Hepatocyte (in vitro differentiated cells): ENCODE measurements around the gene JARID2. TPM values are rescaled to one million over a fixed set of nuclear protein-coding genes. Genes with fewer than 3 reads are reported as not detected.

Experiments
- DNase-seq: peaks from one replicate; pipeline ENCODE4 v3.0.0-alpha.2; 2016; ENCODE audit warnings: low spot score
- H2AFZ ChIP-seq: fragments of 200-600 bp; sonication (generic); 2 replicates; pipeline ENCODE4 v1.6.0; 2016; ENCODE audit warnings: antibody characterized with exemption, mild to moderate bottlenecking
- H3K27ac ChIP-seq: fragments of 200-600 bp; sonication (generic); 2 replicates; pipeline ENCODE4 v1.5.1; 2016; ENCODE audit warnings: mild to moderate bottlenecking
- H3K27me3 ChIP-seq: fragments of 200-600 bp; sonication (generic); 2 replicates; pipeline ENCODE4 v1.6.1; 2016
- H3K36me3 ChIP-seq: fragments of 200-600 bp; sonication (generic); replicated peaks from 2 replicates; pipeline ENCODE4 v1.5.1; 2016; ENCODE audit warnings: low read depth; ENCODE audit not compliant: insufficient read depth
- H3K4me1 ChIP-seq: fragments of 200-600 bp; sonication (generic); 2 replicates; pipeline ENCODE4 v1.5.1; 2016; ENCODE audit warnings: mild to moderate bottlenecking, moderate library complexity; ENCODE audit not compliant: insufficient read depth
- H3K4me2 ChIP-seq: fragments of 200-600 bp; sonication (generic); 2 replicates; pipeline ENCODE4 v1.6.0; 2016
- H3K4me3 ChIP-seq: fragments of 200-600 bp; sonication (generic); 2 replicates; pipeline ENCODE4 v1.5.1; 2016; ENCODE audit warnings: mild to moderate bottlenecking
- H3K79me2 ChIP-seq: fragments of 200-600 bp; sonication (generic); 2 replicates; pipeline ENCODE4 v1.6.0; 2017; ENCODE audit warnings: mild to moderate bottlenecking
- H3K9me2 ChIP-seq: fragments of 200-600 bp; sonication (generic); replicated peaks from 2 replicates; pipeline ENCODE4 v1.6.0; 2017; ENCODE audit warnings: mild to moderate bottlenecking; ENCODE audit not compliant: insufficient read depth
- H3K9me3 ChIP-seq: fragments of 200-600 bp; sonication (generic); 2 replicates; pipeline ENCODE4 v1.5.1; 2016; ENCODE audit warnings: low read depth, mild to moderate bottlenecking
- H4K20me1 ChIP-seq: fragments of 200-600 bp; sonication (generic); 2 replicates; pipeline ENCODE4 v1.6.0; 2016; ENCODE audit warnings: mild to moderate bottlenecking; ENCODE audit not compliant: insufficient read depth, poor library complexity, severe bottlenecking
- CTCF ChIP-seq: fragments of 200-600 bp; sonication (generic); IDR thresholded peaks from 2 replicates; pipeline ENCODE4 v1.5.1; 2016; ENCODE audit warnings: antibody characterized with exemption, mild to moderate bottlenecking; ENCODE audit not compliant: poor library complexity
- EZH2 ChIP-seq: fragments of 200-600 bp; sonication (generic); IDR thresholded peaks from 2 replicates; pipeline ENCODE4 v1.6.1; 2016; ENCODE audit warnings: antibody characterized with exemption, mild to moderate bottlenecking, borderline replicate concordance
- EZH2phosphoT487 ChIP-seq: fragments of 200-600 bp; sonication (generic); IDR thresholded peaks from one replicate; pipeline ENCODE4 v1.6.1; 2018; ENCODE audit warnings: antibody characterized with exemption, mild to moderate bottlenecking, low read depth, moderate library complexity; ENCODE audit not compliant: unreplicated experiment, severe bottlenecking
- WGBS: methylation state at CpG from one replicate; pipeline ENCODE4 v1.1.6; 2016; ENCODE audit warnings: low lambda C conversion rate; ENCODE audit errors: missing lambda C conversion rate; 5-methylcytosine and 5-hydroxymethylcytosine counted together
- polyA plus RNA-seq: library from polyadenylated mRNA; unstranded; fragments of >200 nt; fragmentation: Nextera tagmentation; extraction: Ambion mirVana; gene quantifications from 2 replicates; pipeline ENCODE4 v1.2.1, GENCODE V29; 2016
- total RNA-seq: library from RNA; depleted of rRNA; stranded (reverse); fragments of >200 nt; gene quantifications from 2 replicates; pipeline ENCODE4 v1.2.3, GENCODE V29; 2014

JARID2 gene
- total and polyA plus RNA-seq, 2 experiments from 2014 or later = 4.6 to 11.6 TPM

GRCh38 chr6:15550546-15551123 is 304.8 kb downstream of the JARID2 start:
- no peak for DNase-seq
- no peak overlapping the region for H2AFZ ChIP-seq
- H3K4me3 ChIP-seq = no peak overlapping the region
- H3K4me1 ChIP-seq = peaks cover 4% of the 10 kb centered on the region
- H3K9me2 ChIP-seq = no peaks in the 10 kb centered on the region
- peaks cover 3% of the 10 kb centered on the region for H3K79me2 ChIP-seq
- no peaks in the 10 kb centered on the region for H3K27me3 ChIP-seq
- no peak for TF ChIP-seq EZH2phosphoT487
- TF ChIP-seq CTCF = no peak
- TF ChIP-seq EZH2 = no peak
- 98% methylated on average over 2 of the region's 2 CpGs for WGBS
- H3K36me3 ChIP-seq = no peaks in the 10 kb centered on the region
- no peak overlapping the region for H3K27ac ChIP-seq
- no peaks in the 10 kb centered on the region for H3K9me3 ChIP-seq
- no peak overlapping the region for H3K4me2 ChIP-seq
- H4K20me1 ChIP-seq = no peaks in the 10 kb centered on the region

GRCh38 chr6:15551262-15551661 is 305.4 kb downstream of the JARID2 start:
- Histone ChIP-seq H4K20me1 (no peaks in the 10 kb centered on the region), H3K79me2 (peaks cover under 1% of the 10 kb centered on the region), H3K4me3 (no peak overlapping the region), H3K27ac (no peak overlapping the region), H3K36me3 (no peaks in the 10 kb centered on the region), H3K4me2 (no peak overlapping the region), H3K4me1 (peaks cover 4% of the 10 kb centered on the region), H3K9me3 (no peaks in the 10 kb centered on the region), H2AFZ (no peak overlapping the region), H3K9me2 (no peaks in the 10 kb centered on the region), H3K27me3 (no peaks in the 10 kb centered on the region)
- DNase-seq = no peak
- TF ChIP-seq EZH2 = no peak
- no peak for TF ChIP-seq CTCF
- TF ChIP-seq EZH2phosphoT487 = no peak
- WGBS = 96% methylated on average over 7 of the region's 7 CpGs

GRCh38 chr6:15551798-15552197 is 305.9 kb downstream of the JARID2 start:
- Histone ChIP-seq H3K27me3 (no peaks in the 10 kb centered on the region), H3K36me3 (no peaks in the 10 kb centered on the region), H2AFZ (no peak overlapping the region), H3K27ac (no peak overlapping the region), H3K79me2 (no peaks in the 10 kb centered on the region), H3K4me2 (no peak overlapping the region), H3K9me3 (no peaks in the 10 kb centered on the region), H3K4me1 (peaks cover 4% of the 10 kb centered on the region), H3K9me2 (no peaks in the 10 kb centered on the region), H4K20me1 (no peaks in the 10 kb centered on the region), H3K4me3 (no peak overlapping the region)
- 57% methylated on average over 6 of the region's 6 CpGs for WGBS
- TF ChIP-seq EZH2phosphoT487 (no peak), CTCF (no peak), EZH2 (no peak)
- DNase-seq = no peak
